CD8-positive, alpha-beta memory T cell (primary cell): ENCODE results near the gene WIPF3. TPM values are rescaled to one million over a fixed set of nuclear protein-coding genes. Genes with fewer than 3 reads are reported as not detected.

Experiments
- CTCF ChIA-PET: fragments of 350-600 bp; sonication (Branson Sonifier 250); formaldehyde crosslinking; loops from one replicate; lab custom pipeline; 2021; ENCODE audit warnings: antibody characterized with exemption; lab: Charles Lee
- POLR2A ChIA-PET: fragments of 350-600 bp; sonication (Branson Sonifier 250); formaldehyde crosslinking; loops from one replicate; lab custom pipeline; 2021; ENCODE audit warnings: antibody characterized with exemption; lab: Charles Lee
- DNase-seq, 5 donors: peaks; one replicate each; pipeline versions ENCODE4 v3.0.0 to v3.0.0-alpha.2; 2020 to 2022; ENCODE audit warnings: mixed read lengths in 1 of 5
- H3K27ac ChIP-seq: one replicate; pipeline ENCODE4 v1.7.0; 2013; ENCODE audit warnings: low read depth, mild to moderate bottlenecking, low read length, moderate library complexity
- H3K27me3 ChIP-seq: 2 replicates; pipeline ENCODE4 v1.7.0; 2013; ENCODE audit warnings: low read length, mild to moderate bottlenecking; ENCODE audit not compliant: insufficient read depth, poor library complexity, severe bottlenecking
- H3K36me3 ChIP-seq: 2 replicates; pipeline ENCODE4 v1.7.0; 2013; ENCODE audit warnings: mild to moderate bottlenecking, low read length, moderate library complexity; ENCODE audit not compliant: insufficient read depth
- H3K4me1 ChIP-seq: 2 replicates; pipeline ENCODE4 v1.7.0; 2013; ENCODE audit warnings: mild to moderate bottlenecking, low read length, moderate library complexity; ENCODE audit not compliant: insufficient read depth
- H3K4me3 ChIP-seq: 2 replicates; pipeline ENCODE4 v1.7.0; 2013; ENCODE audit warnings: mild to moderate bottlenecking, low read length
- H3K9me3 ChIP-seq: 2 replicates; pipeline ENCODE4 v1.7.0; 2013; ENCODE audit warnings: mild to moderate bottlenecking, low read length
- H3K27ac Mint-ChIP-seq, 8 donors: one replicate each; pipeline ENCODE4 v1.8.0; 2020 to 2021; ENCODE audit warnings: mixed read lengths in 8 of 8, mild to moderate bottlenecking in 6 of 8, inconsistent platforms in 3 of 8, moderate library complexity in 3 of 8
- H3K27me3 Mint-ChIP-seq, 2 donors: one replicate each; pipeline ENCODE4 v1.8.0; 2020 to 2021; ENCODE audit warnings: mixed read lengths in 2 of 2, mild to moderate bottlenecking in 1 of 2, moderate library complexity in 1 of 2
- H3K36me3 Mint-ChIP-seq, 3 donors: one replicate each; pipeline ENCODE4 v1.8.0; 2020 to 2021; ENCODE audit warnings: mixed read lengths in 3 of 3, inconsistent platforms in 1 of 3, mild to moderate bottlenecking in 1 of 3
- H3K4me1 Mint-ChIP-seq, 3 donors: one replicate each; pipeline ENCODE4 v1.8.0; 2020 to 2021; ENCODE audit warnings: mixed read lengths in 3 of 3, inconsistent platforms in 1 of 3, mild to moderate bottlenecking in 1 of 3
- H3K4me3 Mint-ChIP-seq, 7 donors: one replicate each; pipeline ENCODE4 v1.8.0; 2020 to 2021; ENCODE audit warnings: mixed read lengths in 7 of 7, mild to moderate bottlenecking in 6 of 7, moderate library complexity in 4 of 7, inconsistent platforms in 2 of 7
- H3K9me3 Mint-ChIP-seq, 5 donors: one replicate each; pipeline ENCODE4 v1.8.0; 2020 to 2022; ENCODE audit warnings: mixed read lengths in 5 of 5, mild to moderate bottlenecking in 3 of 5, moderate library complexity in 2 of 5, inconsistent platforms in 1 of 5
- polyA plus RNA-seq: library from polyadenylated mRNA; unstranded; fragments of 300-500 nt; fragmentation: Illumina TruSeq; gene quantifications from one replicate; pipeline ENCODE4 v1.2.3, GENCODE V29; 2021
- total RNA-seq, 2 experiments: library from RNA; stranded (reverse); gene quantifications; one replicate each; pipeline ENCODE4 v1.2.3, GENCODE V29; 2021

WIPF3 gene
- total and polyA plus RNA-seq, 3 experiments from 2014 or later = not detected

- no peak for DNase-seq
- Histone ChIP-seq H3K27ac (no peak overlapping the region), H3K36me3 (no peaks in the 10 kb centered on the region), H3K4me1 (no peaks in the 10 kb centered on the region), H3K4me3 (no peak overlapping the region), H3K27me3 (no peaks in the 10 kb centered on the region), H3K9me3 (no peaks in the 10 kb centered on the region)
- Mint-ChIP-seq H3K4me1 (no peaks in the 10 kb centered on the region), H3K9me3 (peaks cover 0 to 2% (median 0%) of the 10 kb centered on the region in 5 donors), H3K27me3 (peaks cover 13 to 46% of the 10 kb centered on the region in 2 donors), H3K36me3 (no peaks in the 10 kb centered on the region), H3K4me3 (no peak overlapping the region), H3K27ac (no peak overlapping the region)
- CTCF ChIA-PET = interaction anchor here (1.1 kb wide), 1 partner anchor 10 kb away, joined by 3 read pairs; no protein-coding TSS in a partner anchor
- POLR2A ChIA-PET = no interaction called here
Measured at GRCh38 chr7:29780346-29780745, 26.0 kb upstream of the WIPF3 start.

GRCh38 chr7:29783671-29784070, 22.6 kb upstream of the WIPF3 start:
- Mint-ChIP-seq H3K36me3 (no peaks in the 10 kb centered on the region), H3K27ac (no peak overlapping the region), H3K4me3 (no peak overlapping the region), H3K27me3 (peaks cover 5 to 29% of the 10 kb centered on the region in 2 donors), H3K9me3 (no peaks in the 10 kb centered on the region), H3K4me1 (no peaks in the 10 kb centered on the region)
- H3K4me1 ChIP-seq = no peaks in the 10 kb centered on the region
- CTCF ChIA-PET = no interaction called here
- H3K36me3 ChIP-seq = no peaks in the 10 kb centered on the region
- no peak overlapping the region for H3K27ac ChIP-seq
- no peaks in the 10 kb centered on the region for H3K9me3 ChIP-seq
- no peak for DNase-seq
- H3K4me3 ChIP-seq = no peak overlapping the region
- no peaks in the 10 kb centered on the region for H3K27me3 ChIP-seq
- POLR2A ChIA-PET = no interaction called here

- no peak overlapping the region for H3K4me3 ChIP-seq
- H3K36me3 Mint-ChIP-seq = no peaks in the 10 kb centered on the region
- H3K4me3 Mint-ChIP-seq = no peak overlapping the region
- CTCF ChIA-PET = no interaction called here
- no peaks in the 10 kb centered on the region for H3K9me3 Mint-ChIP-seq
- H3K27ac ChIP-seq = no peak overlapping the region
- no peaks in the 10 kb centered on the region for H3K27me3 ChIP-seq
- H3K4me1 ChIP-seq = no peaks in the 10 kb centered on the region
- H3K4me1 Mint-ChIP-seq = no peaks in the 10 kb centered on the region
- H3K27ac Mint-ChIP-seq = no peak overlapping the region
- POLR2A ChIA-PET = no interaction called here
- DNase-seq = no peak
- peaks cover 0 to 6% of the 10 kb centered on the region in 2 donors for H3K27me3 Mint-ChIP-seq
- no peaks in the 10 kb centered on the region for H3K9me3 ChIP-seq
- no peaks in the 10 kb centered on the region for H3K36me3 ChIP-seq
Measured at GRCh38 chr7:29793507-29793906, 12.8 kb upstream of the WIPF3 start.

- POLR2A ChIA-PET = no interaction called here
- no peaks in the 10 kb centered on the region for H3K4me1 ChIP-seq
- no peaks in the 10 kb centered on the region for H3K9me3 ChIP-seq
- H3K27me3 ChIP-seq = no peaks in the 10 kb centered on the region
- no peaks in the 10 kb centered on the region for H3K4me1 Mint-ChIP-seq
- no peak for DNase-seq
- H3K27me3 Mint-ChIP-seq = peaks cover 5 to 6% of the 10 kb centered on the region in 2 donors
- no peaks in the 10 kb centered on the region for H3K36me3 Mint-ChIP-seq
- H3K4me3 ChIP-seq = no peak overlapping the region
- no peak overlapping the region for H3K27ac ChIP-seq
- H3K9me3 Mint-ChIP-seq = no peaks in the 10 kb centered on the region
- H3K36me3 ChIP-seq = no peaks in the 10 kb centered on the region
- H3K4me3 Mint-ChIP-seq = no peak overlapping the region
- CTCF ChIA-PET = no interaction called here
- H3K27ac Mint-ChIP-seq = no peak overlapping the region
Measured at GRCh38 chr7:29794959-29795629, 11.2 kb upstream of the WIPF3 start.

GRCh38 chr7:29795696-29796580, 10.4 kb upstream of the WIPF3 start:
- Histone ChIP-seq H3K27ac (no peak overlapping the region), H3K27me3 (no peaks in the 10 kb centered on the region), H3K4me1 (no peaks in the 10 kb centered on the region), H3K9me3 (no peaks in the 10 kb centered on the region), H3K36me3 (no peaks in the 10 kb centered on the region), H3K4me3 (no peak overlapping the region)
- POLR2A ChIA-PET = no interaction called here
- DNase-seq = no peak
- Mint-ChIP-seq H3K36me3 (no peaks in the 10 kb centered on the region), H3K4me1 (no peaks in the 10 kb centered on the region), H3K27ac (no peak overlapping the region), H3K4me3 (no peak overlapping the region), H3K9me3 (no peaks in the 10 kb centered on the region), H3K27me3 (peaks cover 6 to 11% of the 10 kb centered on the region in 2 donors)
- CTCF ChIA-PET = no interaction called here

GRCh38 chr7:29797112-29797944, 9.0 kb upstream of the WIPF3 start:
- ChIA-PET POLR2A (no interaction called here), CTCF (no interaction called here)
- H3K36me3 Mint-ChIP-seq = no peaks in the 10 kb centered on the region
- Histone ChIP-seq H3K27me3 (no peaks in the 10 kb centered on the region), H3K4me3 (no peak overlapping the region), H3K9me3 (no peaks in the 10 kb centered on the region), H3K36me3 (no peaks in the 10 kb centered on the region), H3K4me1 (no peaks in the 10 kb centered on the region), H3K27ac (no peak overlapping the region)
- no peaks in the 10 kb centered on the region for H3K4me1 Mint-ChIP-seq
- no peak overlapping the region for H3K4me3 Mint-ChIP-seq
- no peaks in the 10 kb centered on the region for H3K9me3 Mint-ChIP-seq
- peaks cover 7 to 24% of the 10 kb centered on the region in 2 donors for H3K27me3 Mint-ChIP-seq
- H3K27ac Mint-ChIP-seq = no peak overlapping the region
- no peak for DNase-seq

GRCh38 chr7:29798422-29798821, 7.9 kb upstream of the WIPF3 start:
- no peak overlapping the region for H3K27ac ChIP-seq
- H3K9me3 ChIP-seq = no peaks in the 10 kb centered on the region
- Mint-ChIP-seq H3K4me3 (no peak overlapping the region), H3K27ac (no peak overlapping the region), H3K36me3 (no peaks in the 10 kb centered on the region), H3K27me3 (peaks cover 7 to 35% of the 10 kb centered on the region in 2 donors), H3K4me1 (no peaks in the 10 kb centered on the region), H3K9me3 (no peaks in the 10 kb centered on the region)
- CTCF ChIA-PET = no interaction called here
- no peak for DNase-seq
- H3K4me1 ChIP-seq = no peaks in the 10 kb centered on the region
- POLR2A ChIA-PET = no interaction called here
- no peaks in the 10 kb centered on the region for H3K36me3 ChIP-seq
- no peaks in the 10 kb centered on the region for H3K27me3 ChIP-seq
- no peak overlapping the region for H3K4me3 ChIP-seq
